ENCODE results near the gene TMEM151A. TPM values are rescaled to one million over a fixed set of nuclear protein-coding genes. Genes with fewer than 3 reads are reported as not detected.

The TMEM151A gene
- total RNA-seq, 6 experiments from 2014 or later = 0.07 to 0.11 TPM; not detected in 4

DNA sequence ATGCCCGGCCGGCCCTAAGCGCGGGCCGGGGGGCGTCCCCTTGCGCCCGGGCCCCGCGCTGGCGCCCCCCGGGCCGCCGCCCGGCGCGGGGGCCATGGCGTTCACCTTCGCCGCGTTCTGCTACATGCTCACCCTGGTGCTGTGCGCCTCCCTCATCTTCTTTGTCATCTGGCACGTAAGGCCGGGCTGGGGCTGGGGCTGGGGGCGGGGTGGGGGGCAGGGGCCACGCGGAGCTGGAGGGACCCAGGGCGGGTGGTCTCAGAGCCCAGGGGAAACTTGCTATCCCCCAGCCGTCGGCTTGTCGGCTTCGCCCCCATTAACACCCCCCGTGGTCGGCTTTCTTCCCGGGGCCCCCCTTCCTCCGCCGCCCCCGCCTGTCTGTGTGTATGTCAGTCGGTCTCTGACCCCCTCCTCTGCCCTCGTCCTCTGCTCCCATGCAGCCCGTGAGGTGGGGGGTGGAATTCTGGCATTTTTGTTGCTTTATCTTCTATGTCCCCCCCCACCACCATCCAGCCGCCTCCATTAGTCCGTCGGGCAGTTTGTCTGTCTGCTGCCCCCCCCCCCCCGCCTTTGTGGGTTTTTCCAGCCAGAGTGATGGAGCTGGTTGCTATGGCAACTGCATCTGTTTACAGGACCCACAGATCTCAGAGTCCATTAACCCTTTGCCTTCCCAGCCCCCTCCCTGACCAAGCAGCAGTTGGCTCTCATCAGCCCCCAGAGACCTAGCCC, 13.2 kb upstream of the TMEM151A start:
- peaks cover 8% of the 10 kb centered on the region for H3K27me3 Mint-ChIP-seq (ENCODE audit: insufficient read depth)
- peaks cover 2% of the 10 kb centered on the region; the same call in 1 of the 2 replicates for H3K36me3 Mint-ChIP-seq (ENCODE audit: low read depth)
- TF ChIP-seq, protein P1, sequence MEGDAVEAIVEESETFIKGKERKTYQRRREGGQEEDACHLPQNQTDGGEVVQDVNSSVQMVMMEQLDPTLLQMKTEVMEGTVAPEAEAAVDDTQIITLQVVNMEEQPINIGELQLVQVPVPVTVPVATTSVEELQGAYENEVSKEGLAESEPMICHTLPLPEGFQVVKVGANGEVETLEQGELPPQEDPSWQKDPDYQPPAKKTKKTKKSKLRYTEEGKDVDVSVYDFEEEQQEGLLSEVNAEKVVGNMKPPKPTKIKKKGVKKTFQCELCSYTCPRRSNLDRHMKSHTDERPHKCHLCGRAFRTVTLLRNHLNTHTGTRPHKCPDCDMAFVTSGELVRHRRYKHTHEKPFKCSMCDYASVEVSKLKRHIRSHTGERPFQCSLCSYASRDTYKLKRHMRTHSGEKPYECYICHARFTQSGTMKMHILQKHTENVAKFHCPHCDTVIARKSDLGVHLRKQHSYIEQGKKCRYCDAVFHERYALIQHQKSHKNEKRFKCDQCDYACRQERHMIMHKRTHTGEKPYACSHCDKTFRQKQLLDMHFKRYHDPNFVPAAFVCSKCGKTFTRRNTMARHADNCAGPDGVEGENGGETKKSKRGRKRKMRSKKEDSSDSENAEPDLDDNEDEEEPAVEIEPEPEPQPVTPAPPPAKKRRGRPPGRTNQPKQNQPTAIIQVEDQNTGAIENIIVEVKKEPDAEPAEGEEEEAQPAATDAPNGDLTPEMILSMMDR (IDR thresholded peaks at IDR 0.05) = no peak
- H3K4me3 Mint-ChIP-seq = peak overlapping the region; percentile 71
- peak; percentile 28 for DNase-seq
- peaks cover 16% of the 10 kb centered on the region for H3K4me1 Mint-ChIP-seq (ENCODE audit: low read depth)
- H3K9me3 Mint-ChIP-seq = no peaks in the 10 kb centered on the region
- H3K27ac Mint-ChIP-seq = peak overlapping the region; percentile 55; the same call in 1 of the 2 replicates

DNA sequence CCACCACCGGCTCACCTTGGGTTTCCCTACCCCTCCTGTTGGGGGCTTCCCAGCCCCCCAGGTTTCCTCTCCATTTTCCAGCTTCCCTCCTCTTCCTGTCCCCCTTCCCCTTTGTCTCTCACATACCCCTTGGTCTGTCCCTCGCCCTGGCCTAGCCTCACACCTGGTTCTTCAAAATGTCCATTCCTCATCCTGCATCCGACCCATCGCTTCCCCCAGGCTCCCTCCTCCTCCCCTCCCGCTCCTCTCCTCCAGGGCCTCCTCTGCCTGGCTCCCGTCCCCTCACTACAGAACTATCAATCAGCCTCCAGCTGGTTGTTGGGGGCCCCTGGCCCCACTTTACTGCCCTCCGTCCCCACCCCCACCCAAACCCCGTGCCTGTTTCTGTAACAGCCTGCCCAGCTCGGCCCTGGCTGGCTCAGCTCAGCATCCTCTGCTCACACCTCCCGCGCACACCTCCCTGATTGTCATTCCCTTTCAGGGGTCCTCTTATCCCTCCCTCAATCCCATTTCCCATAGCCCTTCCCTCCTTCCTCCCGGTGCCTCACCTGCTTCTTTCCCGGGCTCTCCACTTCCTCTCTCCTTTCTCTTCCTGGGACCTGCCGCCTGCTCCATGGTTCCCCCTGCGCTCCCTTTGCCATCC, 12.5 kb upstream of the TMEM151A start:
- no peak for DNase-seq
- H3K27me3 Mint-ChIP-seq (ENCODE audit: insufficient read depth) = peaks cover 8% of the 10 kb centered on the region
- no peaks in the 10 kb centered on the region for H3K9me3 Mint-ChIP-seq
- TF ChIP-seq, protein P1 (IDR thresholded peaks at IDR 0.05) = no peak
- H3K4me1 Mint-ChIP-seq (ENCODE audit: low read depth) = peaks cover 16% of the 10 kb centered on the region
- no peaks in the 10 kb centered on the region for H3K36me3 Mint-ChIP-seq (ENCODE audit: low read depth)
- H3K27ac Mint-ChIP-seq = peak overlapping the region; percentile 55
- H3K4me3 Mint-ChIP-seq = 0 out of 2 replicates have a peak overlapping the region, but pooled peaks have one; percentile 71

GRCh38 chr11:66280428-66280827, 11.3 kb upstream of the TMEM151A start:
- DNase-seq = no peak
- H3K36me3 Mint-ChIP-seq (ENCODE audit: low read depth) = no peaks in the 10 kb centered on the region
- peaks cover 16% of the 10 kb centered on the region for H3K4me1 Mint-ChIP-seq (ENCODE audit: low read depth)
- peaks cover 8% of the 10 kb centered on the region for H3K27me3 Mint-ChIP-seq (ENCODE audit: insufficient read depth)
- no peak overlapping the region; the same call in 1 of the 2 replicates for H3K27ac Mint-ChIP-seq
- H3K9me3 Mint-ChIP-seq = no peaks in the 10 kb centered on the region
- TF ChIP-seq, protein P1 (IDR thresholded peaks at IDR 0.05) = peak; percentile 44
- no peak overlapping the region for H3K4me3 Mint-ChIP-seq

DNA sequence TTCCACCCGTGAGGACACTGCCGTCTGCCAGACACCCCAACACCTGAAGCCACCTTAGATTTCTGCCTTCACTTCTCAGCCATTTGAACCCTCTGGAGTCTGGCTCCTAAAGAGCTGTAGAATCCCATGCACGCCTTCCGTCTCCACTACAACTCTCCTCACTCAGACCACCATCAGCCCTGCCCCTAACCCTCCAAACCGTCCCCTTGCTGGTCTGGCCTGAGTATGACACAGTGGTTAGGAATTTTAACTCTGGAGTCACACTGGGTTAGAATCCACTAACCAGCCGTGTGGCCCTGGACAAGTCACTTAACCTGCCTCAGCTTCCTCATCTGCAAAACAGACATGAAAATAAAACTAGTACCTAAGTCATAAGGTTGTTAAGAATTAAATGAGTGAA, 10.7 kb upstream of the TMEM151A start:
- no peaks in the 10 kb centered on the region for H3K9me3 Mint-ChIP-seq
- H3K27ac Mint-ChIP-seq = peak overlapping the region; percentile 51
- no peaks in the 10 kb centered on the region for H3K36me3 Mint-ChIP-seq (ENCODE audit: low read depth)
- peaks cover 8% of the 10 kb centered on the region for H3K27me3 Mint-ChIP-seq (ENCODE audit: insufficient read depth)
- H3K4me3 Mint-ChIP-seq = no peak overlapping the region
- TF ChIP-seq, protein P1 (IDR thresholded peaks at IDR 0.05) = no peak
- DNase-seq = no peak
- H3K4me1 Mint-ChIP-seq (ENCODE audit: low read depth) = peaks cover 16% of the 10 kb centered on the region

DNA sequence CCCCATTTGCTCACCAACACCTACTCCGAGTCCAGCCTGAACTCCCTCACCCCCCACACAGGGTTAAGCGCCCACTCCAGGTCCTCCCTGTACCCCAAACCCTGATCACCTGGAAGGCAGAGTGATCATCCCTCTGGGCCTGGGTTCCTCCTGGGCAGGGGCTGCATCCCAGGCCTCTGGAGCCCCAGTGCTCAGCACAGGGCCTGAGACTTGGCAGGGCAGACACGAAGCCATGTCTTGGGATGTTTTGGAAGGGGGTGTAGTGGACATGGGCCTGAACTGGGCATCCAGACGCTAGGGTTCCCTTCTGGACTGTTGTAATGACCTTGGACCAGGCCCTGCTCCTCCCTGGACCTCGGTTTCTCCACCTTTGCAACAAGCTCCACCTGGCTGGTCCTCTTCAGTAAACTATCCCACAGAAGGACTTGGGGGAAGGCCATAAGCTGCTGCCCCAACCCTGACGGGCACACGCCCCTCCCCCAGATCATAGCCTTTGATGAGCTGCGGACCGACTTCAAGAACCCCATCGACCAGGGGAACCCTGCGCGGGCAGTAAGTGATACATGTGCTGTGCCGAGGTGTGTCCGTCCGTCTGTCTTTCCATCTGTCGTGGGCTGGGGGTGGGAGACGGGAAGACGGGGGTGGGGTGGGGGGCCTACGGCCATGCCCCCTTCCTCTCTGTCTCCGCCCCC, 9.8 kb upstream of the TMEM151A start:
- TF ChIP-seq, protein P1 (IDR thresholded peaks at IDR 0.05) = no peak
- Mint-ChIP-seq H3K4me3 (peak overlapping the region; percentile 18; the same call in 1 of the 2 replicates), H3K27ac (peak overlapping the region; percentile 51), H3K27me3 (ENCODE audit: insufficient read depth) (peaks cover 8% of the 10 kb centered on the region), H3K4me1 (ENCODE audit: low read depth) (peaks cover 18% of the 10 kb centered on the region), H3K9me3 (no peaks in the 10 kb centered on the region), H3K36me3 (ENCODE audit: low read depth) (no peaks in the 10 kb centered on the region)
- DNase-seq = no peak
